GM18526 (cell line): Measurements from ENCODE around the gene MGME1.

Experiments
- POLR2A ChIP-seq: IDR thresholded peaks from 3 replicates; pipeline ENCODE4 v1.6.1; 2011; ENCODE audit not compliant: insufficient read length; ENCODE audit errors: extremely low read depth

MGME1 gene

GRCh38 chr20:18014411-18014810 lies 45.6 kb downstream of the MGME1 start:
- TF ChIP-seq POLR2A: no peak

GRCh38 chr20:18016772-18017171 lies 48.0 kb downstream of the MGME1 start:
- no peak for TF ChIP-seq POLR2A

- TF ChIP-seq POLR2A: no peak
Observed at GRCh38 chr20:18018100-18018499, 49.3 kb downstream of the MGME1 start.

- TF ChIP-seq POLR2A: no peak
Observed at GRCh38 chr20:18019068-18019467, 50.2 kb downstream of the MGME1 start.

- TF ChIP-seq POLR2A: no peak
Observed at GRCh38 chr20:18020931-18021330, 52.1 kb downstream of the MGME1 start.

GRCh38 chr20:18024606-18025127 lies 55.8 kb downstream of the MGME1 start:
- no peak for TF ChIP-seq POLR2A

- no peak for TF ChIP-seq POLR2A
Observed at GRCh38 chr20:18030020-18030419, 61.2 kb downstream of the MGME1 start.

GRCh38 chr20:18031050-18031449 lies 62.2 kb downstream of the MGME1 start:
- TF ChIP-seq POLR2A: no peak

- TF ChIP-seq POLR2A: no peak
Observed at GRCh38 chr20:18031888-18032509, 63.2 kb downstream of the MGME1 start.

- TF ChIP-seq POLR2A: no peak
Observed at GRCh38 chr20:18032977-18033892, 64.4 kb downstream of the MGME1 start.

- no peak for TF ChIP-seq POLR2A
Observed at GRCh38 chr20:18034039-18034438, 65.2 kb downstream of the MGME1 start.

GRCh38 chr20:18039063-18039462 lies 70.2 kb downstream of the MGME1 start:
- TF ChIP-seq POLR2A: no peak
